Fibroblast of pulmonary artery (primary cell): Measurements from ENCODE around the gene BSND.

Experiments
- DNase-seq: peaks from one replicate; pipeline ENCODE4 v3.0.0-alpha.2; 2010; ENCODE audit warnings: low read depth
- H3K4me3 ChIP-seq: replicated peaks from 2 replicates; pipeline ENCODE4 v1.5.1; 2011; ENCODE audit warnings: low read depth, mild to moderate bottlenecking, control low read depth, low read length, moderate library complexity
- CTCF ChIP-seq: IDR thresholded peaks from 2 replicates; pipeline ENCODE4 v1.5.1; 2011; ENCODE audit warnings: mild to moderate bottlenecking, control low read depth, low read length, inconsistent platforms; ENCODE audit errors: missing control alignments

Gene BSND

DNA sequence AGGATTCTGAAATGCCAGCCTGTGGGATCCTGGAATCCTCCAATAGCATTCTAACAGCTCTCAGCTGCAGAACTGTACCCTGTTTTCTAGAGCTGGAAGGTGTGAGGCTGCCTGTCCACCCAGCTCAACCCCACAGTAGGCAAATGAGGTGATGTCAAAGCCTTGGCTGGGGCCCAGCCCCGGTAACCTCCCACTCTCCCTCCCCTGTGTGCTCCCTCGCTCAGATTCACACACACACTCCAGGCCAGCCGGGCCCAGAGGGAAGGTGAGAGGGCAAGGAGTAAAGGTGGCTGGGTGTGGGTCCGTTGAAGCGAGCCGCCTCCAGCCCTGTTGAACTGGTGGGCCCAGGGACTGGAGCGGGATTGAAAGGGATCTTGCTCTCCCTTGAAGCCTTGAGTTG lies at the start of gene BSND:
TSS of gene BSND (plus strand) at position 257 of the 400 bp plus-strand sequence. CDS start 254 bp downstream, outside the sequence.
- TF ChIP-seq CTCF, result no peak
- no peak within 1 kb of the TSS for H3K4me3 ChIP-seq
- no peak for DNase-seq

- TF ChIP-seq CTCF, result no peak
- no peak for DNase-seq
- H3K4me3 ChIP-seq, result no peak overlapping the region
Measured at GRCh38 chr1:54949053-54949452, 49.7 kb upstream of the BSND start.

GRCh38 chr1:54950006-54950368 lies 48.7 kb upstream of the BSND start:
- no peak for TF ChIP-seq CTCF
- DNase-seq, result peak; percentile 63
- no peak overlapping the region for H3K4me3 ChIP-seq

- DNase-seq, result peak; percentile 94
- no peak overlapping the region for H3K4me3 ChIP-seq
- peak; percentile 71 for TF ChIP-seq CTCF
Measured at GRCh38 chr1:54950369-54951163, 48.2 kb upstream of the BSND start.

DNA sequence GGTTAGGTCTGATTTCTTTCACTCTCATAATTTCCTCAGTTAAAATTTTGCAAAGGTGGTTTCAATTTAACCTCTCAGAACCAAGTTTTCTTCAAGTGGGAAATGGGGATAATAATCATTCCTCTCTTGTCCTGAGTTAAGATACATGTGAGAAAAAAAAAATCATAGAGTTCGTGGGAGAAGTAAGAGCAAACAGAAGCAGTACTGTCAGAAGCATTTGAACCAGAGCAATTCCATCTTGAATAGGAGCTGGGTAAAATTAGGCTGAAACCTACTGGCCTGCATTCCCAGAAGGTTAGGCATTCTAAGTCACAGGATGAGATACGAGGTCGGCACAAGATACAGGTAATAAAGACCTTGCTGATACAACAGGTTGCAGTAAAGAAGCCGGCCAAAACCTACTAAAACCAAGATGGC lies 46.9 kb upstream of the BSND start:
- no peak overlapping the region for H3K4me3 ChIP-seq
- no peak for TF ChIP-seq CTCF
- no peak for DNase-seq

GRCh38 chr1:54952950-54953718 lies 45.6 kb upstream of the BSND start:
- peak; percentile 45 for DNase-seq
- H3K4me3 ChIP-seq, result no peak overlapping the region
- no peak for TF ChIP-seq CTCF
